ENCODE data around the gene PCP4L1.

The PCP4L1 gene

DNA sequence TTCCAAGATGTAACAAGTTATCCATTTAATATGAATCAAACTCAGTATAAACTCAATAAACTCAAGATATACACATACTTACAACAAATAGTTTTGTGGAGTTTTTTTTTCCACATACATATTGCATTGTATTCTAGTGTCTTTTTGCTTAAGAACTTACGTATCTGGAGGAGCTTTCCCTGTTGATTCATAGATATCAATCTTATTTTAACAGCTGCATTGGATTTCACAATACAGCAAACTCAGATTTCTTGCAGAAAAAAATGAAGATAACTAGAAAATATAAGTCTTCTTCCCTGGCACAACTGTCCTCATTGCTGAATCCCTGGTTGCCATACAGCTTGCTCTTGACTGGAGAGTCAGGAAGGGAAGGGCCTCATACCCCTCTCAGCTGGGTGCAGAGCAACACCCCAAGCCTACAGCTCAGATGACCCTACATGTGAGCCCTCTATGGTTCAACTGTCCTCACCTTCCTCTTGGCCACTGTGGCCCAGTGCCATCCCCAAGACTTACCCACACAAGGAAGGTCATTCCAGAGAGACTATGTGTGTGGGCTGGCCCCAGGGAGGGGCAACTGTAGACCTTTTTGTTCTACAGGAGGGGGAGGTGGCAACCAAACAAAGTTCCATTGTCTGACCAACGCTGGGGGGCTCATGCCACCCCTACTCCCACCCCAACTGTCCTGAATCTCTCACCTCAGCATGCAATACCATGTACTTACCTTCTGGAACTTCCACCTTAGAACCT lies 49.5 kb downstream of the PCP4L1 start:
- 0 out of 2 replicates have a peak, but pooled peaks cover 3% of the 10 kb centered on the region for H3K4me1 ChIP-seq (ENCODE audit: low read length)
- H3K9me2 ChIP-seq (replicated peaks; ENCODE audit: insufficient read depth, low read length): no peaks in the 10 kb centered on the region
- H3K9me3 ChIP-seq (replicated peaks; ENCODE audit: insufficient read depth, low read length): no peaks in the 10 kb centered on the region
- TF ChIP-seq, protein P1, sequence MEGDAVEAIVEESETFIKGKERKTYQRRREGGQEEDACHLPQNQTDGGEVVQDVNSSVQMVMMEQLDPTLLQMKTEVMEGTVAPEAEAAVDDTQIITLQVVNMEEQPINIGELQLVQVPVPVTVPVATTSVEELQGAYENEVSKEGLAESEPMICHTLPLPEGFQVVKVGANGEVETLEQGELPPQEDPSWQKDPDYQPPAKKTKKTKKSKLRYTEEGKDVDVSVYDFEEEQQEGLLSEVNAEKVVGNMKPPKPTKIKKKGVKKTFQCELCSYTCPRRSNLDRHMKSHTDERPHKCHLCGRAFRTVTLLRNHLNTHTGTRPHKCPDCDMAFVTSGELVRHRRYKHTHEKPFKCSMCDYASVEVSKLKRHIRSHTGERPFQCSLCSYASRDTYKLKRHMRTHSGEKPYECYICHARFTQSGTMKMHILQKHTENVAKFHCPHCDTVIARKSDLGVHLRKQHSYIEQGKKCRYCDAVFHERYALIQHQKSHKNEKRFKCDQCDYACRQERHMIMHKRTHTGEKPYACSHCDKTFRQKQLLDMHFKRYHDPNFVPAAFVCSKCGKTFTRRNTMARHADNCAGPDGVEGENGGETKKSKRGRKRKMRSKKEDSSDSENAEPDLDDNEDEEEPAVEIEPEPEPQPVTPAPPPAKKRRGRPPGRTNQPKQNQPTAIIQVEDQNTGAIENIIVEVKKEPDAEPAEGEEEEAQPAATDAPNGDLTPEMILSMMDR (IDR thresholded peaks at IDR 0.05; ENCODE audit: low read length): no peak
- TF ChIP-seq EZH2 (optimal IDR thresholded peaks at IDR 0.05; ENCODE audit: low read depth, low read length) (no peak), EZH2phosphoT487 (IDR thresholded peaks at IDR 0.05; ENCODE audit: low read length) (no peak)
- H3F3A ChIP-seq (ENCODE audit: insufficient read depth, low read length): no peaks in the 10 kb centered on the region
- DNase-seq: no peak
- H3K27ac ChIP-seq (ENCODE audit: low read length): no peak overlapping the region
- H2AFZ ChIP-seq (ENCODE audit: low read length): no peak overlapping the region
- H3K9ac ChIP-seq (ENCODE audit: low read length): no peak overlapping the region
- H3K36me3 ChIP-seq (replicated peaks; ENCODE audit: insufficient read depth, low read length): no peaks in the 10 kb centered on the region
- H3K27me3 ChIP-seq (replicated peaks; ENCODE audit: insufficient read depth, low read length): no peaks in the 10 kb centered on the region
- 0 out of 2 replicates have a peak, but pooled peaks cover 3% of the 10 kb centered on the region for H3K79me2 ChIP-seq (ENCODE audit: low read length)
- no peaks in the 10 kb centered on the region for H4K20me1 ChIP-seq (ENCODE audit: insufficient read depth, low read length)
- H3K4me2 ChIP-seq (ENCODE audit: low read depth, low read length): no peak overlapping the region
- no peak overlapping the region for H3K4me3 ChIP-seq (ENCODE audit: low read length)

DNA sequence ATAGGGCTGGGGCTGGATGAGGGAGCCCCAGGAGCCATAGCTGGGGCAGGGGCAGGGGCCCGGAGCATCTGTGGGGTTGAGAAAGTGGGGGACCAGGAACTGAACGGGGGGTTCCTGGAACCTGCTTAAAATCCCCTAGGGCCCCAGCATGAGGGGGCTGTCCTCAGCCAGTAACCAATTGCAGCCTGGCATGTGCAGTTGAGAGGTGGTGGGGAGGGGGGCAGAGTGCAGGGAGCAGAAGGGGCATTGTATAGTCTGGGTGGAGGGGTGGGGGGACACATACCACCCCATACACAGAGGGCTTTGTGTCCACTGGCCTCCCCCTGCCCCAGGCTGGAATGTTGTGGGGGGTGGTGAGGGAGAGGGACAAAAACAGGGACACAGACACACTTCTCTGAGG lies 51.3 kb downstream of the PCP4L1 start, which contains the start of gene MPZ:
Gene MPZ (minus strand): TSS at position 101 of the 400 bp plus-strand sequence. CDS start 63 bp downstream, at position 38.
- H3K4me1 ChIP-seq (ENCODE audit: low read length): 0 out of 2 replicates have a peak, but pooled peaks cover 3% of the 10 kb centered on the region
- no peaks in the 10 kb centered on the region for H3K9me3 ChIP-seq (replicated peaks; ENCODE audit: insufficient read depth, low read length)
- peaks cover 8% of the 10 kb centered on the region for H3K79me2 ChIP-seq (ENCODE audit: low read length)
- H3K4me2 ChIP-seq (ENCODE audit: low read depth, low read length): no peak within 1 kb of the TSS
- H3K27me3 ChIP-seq (replicated peaks; ENCODE audit: insufficient read depth, low read length): no peaks in the 10 kb centered on the region
- DNase-seq: no peak
- H3K27ac ChIP-seq (ENCODE audit: low read length): no peak within 1 kb of the TSS
- no peak within 1 kb of the TSS for H3K9ac ChIP-seq (ENCODE audit: low read length)
- H4K20me1 ChIP-seq (ENCODE audit: insufficient read depth, low read length): no peaks in the 10 kb centered on the region
- no peak within 1 kb of the TSS for H3K4me3 ChIP-seq (ENCODE audit: low read length)
- H3K36me3 ChIP-seq (replicated peaks; ENCODE audit: insufficient read depth, low read length): no peaks in the 10 kb centered on the region
- H2AFZ ChIP-seq (ENCODE audit: low read length): no peak within 1 kb of the TSS
- TF ChIP-seq, protein P1 (IDR thresholded peaks at IDR 0.05; ENCODE audit: low read length): no peak
- TF ChIP-seq EZH2phosphoT487 (IDR thresholded peaks at IDR 0.05; ENCODE audit: low read length) (no peak), EZH2 (optimal IDR thresholded peaks at IDR 0.05; ENCODE audit: low read depth, low read length) (no peak)
- H3K9me2 ChIP-seq (replicated peaks; ENCODE audit: insufficient read depth, low read length): no peaks in the 10 kb centered on the region
- H3F3A ChIP-seq (ENCODE audit: insufficient read depth, low read length): peaks cover 7% of the 10 kb centered on the region

DNA sequence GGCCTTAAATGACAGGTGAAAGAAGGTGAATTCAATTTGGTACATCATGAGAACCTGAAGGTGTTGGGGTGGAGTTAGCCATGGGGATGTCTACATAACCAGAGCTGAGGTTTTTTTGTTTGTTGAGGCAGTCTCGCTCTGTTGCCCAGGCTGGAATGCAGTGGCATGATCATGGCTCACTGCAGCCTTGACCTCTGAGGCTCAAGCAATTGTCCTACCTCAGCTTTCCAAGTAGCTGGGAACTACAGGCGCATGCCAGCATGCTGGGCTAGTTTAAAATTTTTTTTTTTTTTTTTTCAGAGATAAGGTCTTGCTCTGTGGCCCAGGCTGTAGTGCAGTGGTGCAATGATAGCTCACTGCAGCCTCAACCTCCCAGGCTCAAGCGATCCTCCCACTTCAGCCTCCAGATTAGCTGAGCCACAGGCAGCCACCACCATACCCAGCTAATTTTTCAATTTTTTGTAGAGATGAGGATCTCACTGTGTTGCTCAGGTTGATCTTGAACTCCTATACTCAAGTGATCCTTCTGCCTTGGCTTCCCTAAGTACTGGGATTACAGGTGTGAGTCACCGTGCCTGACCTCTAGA lies 53.1 kb downstream of the PCP4L1 start:
- H3K79me2 ChIP-seq (ENCODE audit: low read length): peaks cover 24% of the 10 kb centered on the region
- no peak overlapping the region for H3K9ac ChIP-seq (ENCODE audit: low read length)
- no peak for DNase-seq
- H2AFZ ChIP-seq (ENCODE audit: low read length): no peak overlapping the region
- no peaks in the 10 kb centered on the region for H4K20me1 ChIP-seq (ENCODE audit: insufficient read depth, low read length)
- H3K36me3 ChIP-seq (replicated peaks; ENCODE audit: insufficient read depth, low read length): no peaks in the 10 kb centered on the region
- H3F3A ChIP-seq (ENCODE audit: insufficient read depth, low read length): peaks cover 7% of the 10 kb centered on the region
- H3K27me3 ChIP-seq (replicated peaks; ENCODE audit: insufficient read depth, low read length): no peaks in the 10 kb centered on the region
- H3K27ac ChIP-seq (ENCODE audit: low read length): no peak overlapping the region
- no peak overlapping the region for H3K4me3 ChIP-seq (ENCODE audit: low read length)
- no peak for TF ChIP-seq EZH2 (optimal IDR thresholded peaks at IDR 0.05; ENCODE audit: low read depth, low read length)
- H3K9me2 ChIP-seq (replicated peaks; ENCODE audit: insufficient read depth, low read length): no peaks in the 10 kb centered on the region
- H3K4me1 ChIP-seq (ENCODE audit: low read length): 0 out of 2 replicates have a peak, but pooled peaks cover 9% of the 10 kb centered on the region
- H3K4me2 ChIP-seq (ENCODE audit: low read depth, low read length): no peak overlapping the region
- H3K9me3 ChIP-seq (replicated peaks; ENCODE audit: insufficient read depth, low read length): no peaks in the 10 kb centered on the region

Measured in MM.1S (cell line).